WTC11 (cell line): ENCODE measurements around the gene TLE6.

Experiments used
- AFF4 ChIP-seq: sonication (generic); formaldehyde crosslinking; IDR thresholded peaks from 2 replicates; pipeline ENCODE4 v1.8.1; 2023; ENCODE audit warnings: mild to moderate bottlenecking, missing genetic modification reagents, borderline replicate concordance
- ARID4B ChIP-seq: sonication (generic); formaldehyde crosslinking; IDR thresholded peaks from 2 replicates; pipeline ENCODE4 v1.8.0; 2023; ENCODE audit warnings: missing genetic modification reagents, mild to moderate bottlenecking, borderline replicate concordance
- ATF2 ChIP-seq: sonication (generic); formaldehyde crosslinking; IDR thresholded peaks from 2 replicates; pipeline ENCODE4 v1.8.1; 2022; ENCODE audit warnings: low read depth, missing genetic modification reagents, borderline replicate concordance
- CTCF ChIP-seq: fragments of 200-600 bp; IDR thresholded peaks from 2 replicates; pipeline ENCODE4 v1.8.0; 2022; ENCODE audit warnings: antibody characterized with exemption
- ETV6 ChIP-seq: sonication (generic); formaldehyde crosslinking; IDR thresholded peaks from 2 replicates; pipeline ENCODE4 v1.8.1; 2022; ENCODE audit warnings: mild to moderate bottlenecking, missing genetic modification reagents
- GRHL2 ChIP-seq: fragments of 250-450 bp; sonication (Bioruptor Pico); IDR thresholded peaks from 2 replicates; pipeline ENCODE4 v1.8.0; 2022; ENCODE audit warnings: mild to moderate bottlenecking, moderate library complexity; ENCODE audit not compliant: insufficient replicate concordance, severe bottlenecking
- MXD4 ChIP-seq: fragments of 250-450 bp; sonication (Bioruptor Pico); IDR thresholded peaks from 2 replicates; pipeline ENCODE4 v1.8.0; 2021; ENCODE audit warnings: mild to moderate bottlenecking, moderate library complexity, borderline replicate concordance
- SP1 ChIP-seq: sonication (generic); formaldehyde crosslinking; conservative IDR thresholded peaks from 2 replicates; pipeline ENCODE4 v1.8.1; 2022; ENCODE audit warnings: missing genetic modification reagents
- ZNF416 ChIP-seq: fragments of 250-450 bp; sonication (Bioruptor Pico); IDR thresholded peaks from 2 replicates; pipeline ENCODE4 v1.9.0; 2021; ENCODE audit warnings: mild to moderate bottlenecking, inconsistent platforms

GRCh38 chr19:3020321-3020960, 43.1 kb downstream of the TLE6 start:
- no peak for TF ChIP-seq CTCF
- TF ChIP-seq MXD4 (CRISPR knock-in tag) = no peak
- TF ChIP-seq ATF2 (CRISPR knock-in tag) = no peak
- no peak for TF ChIP-seq ZNF416 (CRISPR knock-in tag)
- TF ChIP-seq ETV6 = no peak
- no peak for TF ChIP-seq SP1 (CRISPR knock-in tag)
- no peak for TF ChIP-seq ARID4B (CRISPR knock-in tag)
- TF ChIP-seq AFF4 (CRISPR knock-in tag) = no peak
- TF ChIP-seq GRHL2 (CRISPR knock-in tag) = no peak
